Panc1 (cell line): Measurements from ENCODE around the gene PATJ. TPM values are rescaled to one million over a fixed set of nuclear protein-coding genes. Genes with fewer than 3 reads are reported as not detected.

Experiments used
- ATAC-seq: fragments of 200-7000 bp; cut with Tn5 transposase; 2 replicates; pipeline ENCODE4 v1.9.1; 2020; ENCODE audit warnings: mild to moderate bottlenecking, moderate library complexity
- BruUV-seq: library from RNA; stranded (reverse); fragments of 400-500 nt; replicated peaks from 2 replicates; lab custom pipeline; 2021; lab: Mats Ljungman, UMichigan
- CTCF ChIA-PET: fragments of 300-600 bp; sonication (Branson Sonifier 250); formaldehyde crosslinking; loops from one replicate; lab custom pipeline; 2022; ENCODE audit warnings: antibody characterized with exemption; lab: Charles Lee
- POLR2A ChIA-PET: fragments of 300-600 bp; sonication (Branson Sonifier 250); formaldehyde crosslinking; loops from one replicate; lab custom pipeline; 2022; ENCODE audit warnings: antibody characterized with exemption; lab: Charles Lee
- DNase-seq: peaks from one replicate; pipeline ENCODE4 v3.0.0-alpha.2; 2010; ENCODE audit warnings: low read depth, low spot score
- H3K27ac ChIP-seq: 2 replicates; pipeline ENCODE4 v1.5.1; 2011; ENCODE audit warnings: mild to moderate bottlenecking, low read length, inconsistent platforms
- H3K27me3 ChIP-seq: fragments of 200-500 bp; sonication (Bioruptor generic); 2 replicates; pipeline ENCODE4 v1.6.0; 2014; ENCODE audit warnings: low read length, inconsistent platforms; ENCODE audit not compliant: control insufficient read depth, insufficient read depth
- H3K36me3 ChIP-seq: fragments of 200-500 bp; sonication (Bioruptor generic); 2 replicates; pipeline ENCODE4 v1.5.1; 2014; ENCODE audit warnings: inconsistent platforms, mild to moderate bottlenecking, low read length, moderate library complexity; ENCODE audit not compliant: control insufficient read depth, insufficient read depth
- H3K4me1 ChIP-seq: 2 replicates; pipeline ENCODE4 v1.5.1; 2011; ENCODE audit warnings: inconsistent platforms, mild to moderate bottlenecking, low read length, moderate library complexity; ENCODE audit not compliant: control insufficient read depth, insufficient read depth
- H3K4me3 ChIP-seq, 2 experiments: 2 replicates each; pipeline ENCODE4 v1.5.1; 2011 to 2012; ENCODE audit warnings: low read depth in 2 of 2, low read length in 2 of 2, mild to moderate bottlenecking in 2 of 2, inconsistent platforms in 1 of 2, moderate library complexity in 1 of 2
- H3K9me3 ChIP-seq: fragments of 200-500 bp; sonication (Bioruptor generic); 2 replicates; pipeline ENCODE4 v1.5.1; 2014; ENCODE audit warnings: low read depth, mild to moderate bottlenecking, inconsistent platforms, low read length, moderate library complexity; ENCODE audit not compliant: control insufficient read depth, insufficient read depth
- POLR2AphosphoS5 ChIP-seq: IDR thresholded peaks from 2 replicates; pipeline ENCODE4 v1.6.1; 2012; ENCODE audit warnings: mild to moderate bottlenecking, low read depth, low read length, moderate library complexity
- SIN3A ChIP-seq: IDR thresholded peaks from 2 replicates; pipeline ENCODE4 v1.6.1; 2012; ENCODE audit warnings: low read depth, mild to moderate bottlenecking, low read length, moderate library complexity, borderline replicate concordance; ENCODE audit not compliant: insufficient read depth
- TCF7L2 ChIP-seq: IDR thresholded peaks from 2 replicates; pipeline ENCODE4 v1.6.1; 2011; ENCODE audit warnings: mild to moderate bottlenecking, low read depth, low read length, inconsistent platforms
- in situ Hi-C: cut with HindIII; loops from 2 replicates; pipeline ENCODE4 v1.10.0; 2016; ENCODE audit warnings: low sequenced_read_pairs, low pct_unique_long_range_greater_than_20kb
- intact Hi-C: fragments of 100-400 bp; cut with micrococcal nuclease; formaldehyde crosslinking; loops from one replicate; pipeline ENCODE4 v1.10.0; 2022; ENCODE audit not compliant: unreplicated experiment
- total RNA-seq: library from RNA; stranded (reverse); gene quantifications from one replicate; pipeline ENCODE4 v1.2.1, GENCODE V29; 2021; ENCODE audit not compliant: unreplicated experiment
- TF ChIP-seq, protein P1 (sequence below): fragments of 450-650 bp; IDR thresholded peaks from 2 replicates; pipeline ENCODE4 v1.5.1; 2017; ENCODE audit warnings: mild to moderate bottlenecking
- TF ChIP-seq, protein P2 (sequence below), 2 experiments: IDR thresholded peaks; 2 replicates each; pipeline ENCODE4 v1.6.1; 2011 to 2012; ENCODE audit warnings: low read depth in 2 of 2, control low read depth in 1 of 2, low read length in 1 of 2, mild to moderate bottlenecking in 1 of 2, moderate library complexity in 1 of 2; ENCODE audit not compliant: insufficient read depth in 1 of 2

Gene PATJ
- total RNA-seq, 1 experiment from 2014 or later = 36.2 TPM

DNA sequence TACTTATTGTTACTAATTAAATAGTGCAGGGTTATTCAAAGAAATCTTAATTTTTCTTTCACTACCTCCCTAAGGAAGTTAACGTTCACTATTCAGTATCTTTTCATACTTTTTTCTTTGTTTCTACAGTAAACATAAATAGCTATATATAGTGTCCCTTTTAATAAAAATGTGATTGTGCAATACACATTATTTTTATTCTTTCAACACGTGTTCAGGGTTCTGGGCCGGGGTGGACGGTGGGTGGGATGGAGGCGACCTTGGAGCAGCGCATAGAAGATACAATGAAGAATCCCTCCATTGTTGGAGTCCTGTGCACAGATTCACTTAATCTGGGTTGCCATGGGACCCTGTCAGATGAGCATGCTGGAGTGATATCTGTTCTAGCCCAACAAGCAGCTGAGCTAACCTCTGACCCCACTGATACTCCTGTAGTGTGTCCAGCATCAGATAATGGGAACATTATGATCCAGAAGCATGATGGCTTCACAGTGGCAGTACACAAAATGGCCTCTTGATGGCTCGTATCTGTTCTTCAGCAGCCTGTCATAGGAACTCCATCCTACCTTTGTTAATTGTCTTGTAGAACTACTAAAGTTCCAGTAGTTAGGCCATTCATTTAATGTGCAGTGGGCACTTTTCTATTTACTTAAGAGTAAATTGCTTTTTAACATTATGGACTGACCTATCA is 296.5 kb downstream of the PATJ start:
- ChIA-PET CTCF (no interaction called here), POLR2A (no interaction called here)
- no peak for DNase-seq
- H3K9me3 ChIP-seq = no peaks in the 10 kb centered on the region
- H3K4me1 ChIP-seq = no peaks in the 10 kb centered on the region
- no peak overlapping the region for H3K27ac ChIP-seq
- no TSS peak for BruUV-seq
- no peaks in the 10 kb centered on the region for H3K27me3 ChIP-seq
- in situ Hi-C loops (no loop called here), intact Hi-C loops (no loop called here)
- no peak for TF ChIP-seq POLR2AphosphoS5
- TF ChIP-seq, protein P1, sequence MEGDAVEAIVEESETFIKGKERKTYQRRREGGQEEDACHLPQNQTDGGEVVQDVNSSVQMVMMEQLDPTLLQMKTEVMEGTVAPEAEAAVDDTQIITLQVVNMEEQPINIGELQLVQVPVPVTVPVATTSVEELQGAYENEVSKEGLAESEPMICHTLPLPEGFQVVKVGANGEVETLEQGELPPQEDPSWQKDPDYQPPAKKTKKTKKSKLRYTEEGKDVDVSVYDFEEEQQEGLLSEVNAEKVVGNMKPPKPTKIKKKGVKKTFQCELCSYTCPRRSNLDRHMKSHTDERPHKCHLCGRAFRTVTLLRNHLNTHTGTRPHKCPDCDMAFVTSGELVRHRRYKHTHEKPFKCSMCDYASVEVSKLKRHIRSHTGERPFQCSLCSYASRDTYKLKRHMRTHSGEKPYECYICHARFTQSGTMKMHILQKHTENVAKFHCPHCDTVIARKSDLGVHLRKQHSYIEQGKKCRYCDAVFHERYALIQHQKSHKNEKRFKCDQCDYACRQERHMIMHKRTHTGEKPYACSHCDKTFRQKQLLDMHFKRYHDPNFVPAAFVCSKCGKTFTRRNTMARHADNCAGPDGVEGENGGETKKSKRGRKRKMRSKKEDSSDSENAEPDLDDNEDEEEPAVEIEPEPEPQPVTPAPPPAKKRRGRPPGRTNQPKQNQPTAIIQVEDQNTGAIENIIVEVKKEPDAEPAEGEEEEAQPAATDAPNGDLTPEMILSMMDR = peak; percentile 32; the same call in 1 of the 2 replicates
- TF ChIP-seq, protein P2, sequence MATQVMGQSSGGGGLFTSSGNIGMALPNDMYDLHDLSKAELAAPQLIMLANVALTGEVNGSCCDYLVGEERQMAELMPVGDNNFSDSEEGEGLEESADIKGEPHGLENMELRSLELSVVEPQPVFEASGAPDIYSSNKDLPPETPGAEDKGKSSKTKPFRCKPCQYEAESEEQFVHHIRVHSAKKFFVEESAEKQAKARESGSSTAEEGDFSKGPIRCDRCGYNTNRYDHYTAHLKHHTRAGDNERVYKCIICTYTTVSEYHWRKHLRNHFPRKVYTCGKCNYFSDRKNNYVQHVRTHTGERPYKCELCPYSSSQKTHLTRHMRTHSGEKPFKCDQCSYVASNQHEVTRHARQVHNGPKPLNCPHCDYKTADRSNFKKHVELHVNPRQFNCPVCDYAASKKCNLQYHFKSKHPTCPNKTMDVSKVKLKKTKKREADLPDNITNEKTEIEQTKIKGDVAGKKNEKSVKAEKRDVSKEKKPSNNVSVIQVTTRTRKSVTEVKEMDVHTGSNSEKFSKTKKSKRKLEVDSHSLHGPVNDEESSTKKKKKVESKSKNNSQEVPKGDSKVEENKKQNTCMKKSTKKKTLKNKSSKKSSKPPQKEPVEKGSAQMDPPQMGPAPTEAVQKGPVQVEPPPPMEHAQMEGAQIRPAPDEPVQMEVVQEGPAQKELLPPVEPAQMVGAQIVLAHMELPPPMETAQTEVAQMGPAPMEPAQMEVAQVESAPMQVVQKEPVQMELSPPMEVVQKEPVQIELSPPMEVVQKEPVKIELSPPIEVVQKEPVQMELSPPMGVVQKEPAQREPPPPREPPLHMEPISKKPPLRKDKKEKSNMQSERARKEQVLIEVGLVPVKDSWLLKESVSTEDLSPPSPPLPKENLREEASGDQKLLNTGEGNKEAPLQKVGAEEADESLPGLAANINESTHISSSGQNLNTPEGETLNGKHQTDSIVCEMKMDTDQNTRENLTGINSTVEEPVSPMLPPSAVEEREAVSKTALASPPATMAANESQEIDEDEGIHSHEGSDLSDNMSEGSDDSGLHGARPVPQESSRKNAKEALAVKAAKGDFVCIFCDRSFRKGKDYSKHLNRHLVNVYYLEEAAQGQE (IDR thresholded peaks at IDR 0.05; ENCODE audit: insufficient read depth in 1 of 2, low read depth in 2 of 2, low read length in 1 of 2) = no peak
- H3K36me3 ChIP-seq = no peaks in the 10 kb centered on the region
- H3K4me3 ChIP-seq = no peak overlapping the region
- peak; percentile 72; the same call in 1 of the 2 replicates for ATAC-seq

DNA sequence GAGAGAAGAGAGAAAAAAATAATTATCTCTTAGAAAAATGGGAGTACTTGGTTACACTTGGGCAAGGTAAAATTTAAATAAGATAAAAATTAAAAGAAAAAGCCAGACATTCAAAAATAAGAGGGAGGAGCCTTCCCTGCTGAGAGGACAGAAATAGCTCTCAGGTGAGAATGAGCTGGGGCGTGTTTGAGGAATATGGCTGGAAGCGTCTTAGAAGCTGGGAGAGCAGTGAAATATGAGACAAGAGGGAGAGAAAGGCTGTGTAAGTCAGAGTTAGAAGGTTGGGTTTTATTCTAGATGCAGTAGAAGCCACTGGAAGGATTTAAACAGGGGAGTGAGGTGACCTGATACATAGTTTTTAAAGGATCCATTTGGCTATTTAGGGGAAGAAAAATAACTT is 298.2 kb downstream of the PATJ start:
- no peaks in the 10 kb centered on the region for H3K4me1 ChIP-seq
- DNase-seq = no peak
- no peaks in the 10 kb centered on the region for H3K36me3 ChIP-seq
- no peaks in the 10 kb centered on the region for H3K9me3 ChIP-seq
- CTCF ChIA-PET = no interaction called here
- TF ChIP-seq TCF7L2 (no peak), SIN3A (no peak), POLR2AphosphoS5 (no peak)
- TF ChIP-seq, protein P2 (IDR thresholded peaks at IDR 0.05; ENCODE audit: insufficient read depth in 1 of 2, low read depth in 2 of 2, low read length in 1 of 2) = no peak
- TF ChIP-seq, protein P1 = no peak
- H3K27me3 ChIP-seq = no peaks in the 10 kb centered on the region
- H3K27ac ChIP-seq = no peak overlapping the region
- intact Hi-C loops = no loop called here
- ATAC-seq = no peak
- POLR2A ChIA-PET = no interaction called here
- no peak overlapping the region for H3K4me3 ChIP-seq
- BruUV-seq = no TSS peak
- in situ Hi-C loops = no loop called here
